Measurements from ENCODE around the gene CCDC174. TPM values are rescaled to one million over a fixed set of nuclear protein-coding genes. Genes with fewer than 3 reads are reported as not detected.

CCDC174 gene
- total and polyA plus RNA-seq, 4 donors, result 4.9 to 14.2 (median 7.0) TPM

DNA sequence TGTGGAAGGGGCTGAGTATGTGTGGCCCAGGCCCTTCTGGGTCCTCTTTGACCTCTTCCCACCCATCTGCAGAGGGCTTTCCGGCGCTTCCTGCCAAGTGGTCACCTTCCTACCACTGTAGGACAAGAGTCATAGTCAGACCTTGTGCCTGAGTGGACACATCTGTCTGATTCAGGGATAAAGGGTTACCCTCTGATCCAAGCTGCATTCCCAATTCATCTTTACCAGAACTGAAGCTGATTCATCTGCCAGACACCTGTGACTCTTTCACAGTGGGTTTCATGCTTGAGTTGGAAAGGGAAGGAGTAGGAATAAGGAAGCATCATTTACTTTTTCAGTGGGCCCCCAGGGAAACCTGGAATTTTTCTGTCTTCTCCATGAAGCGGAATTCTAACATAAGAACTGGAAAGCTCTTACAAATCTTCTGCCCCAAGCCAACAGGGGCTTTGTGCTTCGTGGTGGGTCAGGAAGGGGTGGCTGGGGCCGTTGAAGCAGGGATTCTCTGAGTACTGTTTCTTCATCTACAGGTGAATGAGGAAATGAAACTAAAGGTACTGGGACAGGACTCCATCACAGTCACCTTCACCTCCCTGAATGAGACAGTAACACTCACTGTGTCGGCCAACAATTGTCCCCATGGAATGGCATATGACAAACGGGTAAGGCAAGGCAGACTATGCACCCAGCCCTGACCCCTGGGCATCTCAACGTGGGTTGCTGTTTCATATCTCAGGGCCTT, 69.7 kb downstream of the CCDC174 start:
- Histone ChIP-seq H3K9me3 (ENCODE audit: control insufficient read depth in 4 of 4, low read length in 3 of 4) (no peaks in the 10 kb centered on the region), H3K4me3 (ENCODE audit: low read depth in 1 of 3, low read length in 3 of 3) (no peak overlapping the region), H3K4me1 (ENCODE audit: control insufficient read depth in 4 of 4, insufficient read depth in 4 of 4, low read length in 3 of 4) (peaks cover 4 to 17% (median 13%) of the 10 kb centered on the region in 4 donors), H3K27me3 (ENCODE audit: control insufficient read depth in 4 of 4, insufficient read depth in 4 of 4, low read length in 3 of 4) (no peaks in the 10 kb centered on the region), H3K36me3 (ENCODE audit: control insufficient read depth in 4 of 4, insufficient read depth in 3 of 4, low read depth in 1 of 4, low read length in 3 of 4) (no peaks in the 10 kb centered on the region), H3K27ac (ENCODE audit: low read depth in 1 of 2, low read length in 2 of 2) (no peak overlapping the region), H3K9ac (ENCODE audit: low read depth in 1 of 2, low read length in 2 of 2) (no peak overlapping the region)
- no peak for TF ChIP-seq REST (IDR thresholded peaks at IDR 0.05)
- no peak for TF ChIP-seq GABPA (IDR thresholded peaks at IDR 0.05 in 1 of 2, conservative IDR thresholded peaks at IDR 0.05 in 1 of 2)
- TF ChIP-seq ATF3 (IDR thresholded peaks at IDR 0.05), result no peak
- no peak for TF ChIP-seq SP1 (IDR thresholded peaks at IDR 0.05)
- TF ChIP-seq JUND (IDR thresholded peaks at IDR 0.05), result no peak
- TF ChIP-seq NR2F2 (IDR thresholded peaks at IDR 0.05), result no peak
- no peak for TF ChIP-seq HNF4A (conservative IDR thresholded peaks at IDR 0.05)
- DNase-seq (ENCODE audit: low spot score), result no peak
- 89% methylated on average over 8 of the region's 8 CpGs for WGBS

Other genes starting within 250 kb of the CCDC174 start
- 1 to 10 TPM; 4.7 to 7.2 TPM for gene SLC6A6, start 249.2 kb upstream of the CCDC174 start, total RNA-seq
- gene SLC6A6, start 249.2 kb upstream of the CCDC174 start, polyA plus RNA-seq, result 1 to 10 TPM in 1 of 2 donors, under 1 TPM in 1; 0.92 to 1.1 TPM
- under 1 TPM; 0.05 to 0.33 TPM for gene GRIP2, start 111.4 kb upstream of the CCDC174 start, total RNA-seq
- gene GRIP2, start 111.4 kb upstream of the CCDC174 start, polyA plus RNA-seq, result under 1 TPM in 1 of 2 donors, not detected in 1; 0.09 TPM
- gene C3orf20, start 23.4 kb downstream of the CCDC174 start, total RNA-seq, result under 1 TPM; 0.05 to 0.08 TPM
- gene C3orf20, start 23.4 kb downstream of the CCDC174 start, polyA plus RNA-seq, result not detected
- gene FGD5, start 167.2 kb downstream of the CCDC174 start, total RNA-seq, result 1 to 10 TPM; 2.8 to 6.3 TPM
- gene FGD5, start 167.2 kb downstream of the CCDC174 start, polyA plus RNA-seq, result 1 to 10 TPM; 2.0 to 3.3 TPM

Measured in liver (tissue), 9 donors.